GM06990 (cell line): Measurements from ENCODE around the gene DNAJC24.

Experiments used
- DNase-seq: peaks from one replicate; pipeline ENCODE4 v3.0.0-alpha.2; 2011; ENCODE audit not compliant: insufficient read length; ENCODE audit errors: extremely low read depth
- H3K27me3 ChIP-seq: replicated peaks from 2 replicates; pipeline ENCODE4 v1.6.0; 2011; ENCODE audit warnings: low read length; ENCODE audit not compliant: control insufficient read depth, insufficient read depth
- H3K36me3 ChIP-seq: 2 replicates; pipeline ENCODE4 v1.5.1; 2011; ENCODE audit warnings: low read length; ENCODE audit not compliant: control insufficient read depth, insufficient read depth
- H3K4me3 ChIP-seq: replicated peaks from 2 replicates; pipeline ENCODE4 v1.5.1; 2011; ENCODE audit warnings: low read depth, mild to moderate bottlenecking, control low read depth, low read length
- TF ChIP-seq, protein P1 (sequence below): IDR thresholded peaks from 2 replicates; pipeline ENCODE4 v1.5.1; 2011; ENCODE audit warnings: low read length, control low read depth, mild to moderate bottlenecking, inconsistent platforms; ENCODE audit not compliant: insufficient read depth, poor library complexity, severe bottlenecking

The DNAJC24 gene

GRCh38 chr11:31474083-31474482 lies 104.4 kb downstream of the DNAJC24 start:
- H3K4me3 ChIP-seq = no peak overlapping the region
- no peaks in the 10 kb centered on the region for H3K27me3 ChIP-seq
- H3K36me3 ChIP-seq = no peaks in the 10 kb centered on the region; the same call in 1 of the 2 replicates
- no peak for DNase-seq
- TF ChIP-seq, protein P1, sequence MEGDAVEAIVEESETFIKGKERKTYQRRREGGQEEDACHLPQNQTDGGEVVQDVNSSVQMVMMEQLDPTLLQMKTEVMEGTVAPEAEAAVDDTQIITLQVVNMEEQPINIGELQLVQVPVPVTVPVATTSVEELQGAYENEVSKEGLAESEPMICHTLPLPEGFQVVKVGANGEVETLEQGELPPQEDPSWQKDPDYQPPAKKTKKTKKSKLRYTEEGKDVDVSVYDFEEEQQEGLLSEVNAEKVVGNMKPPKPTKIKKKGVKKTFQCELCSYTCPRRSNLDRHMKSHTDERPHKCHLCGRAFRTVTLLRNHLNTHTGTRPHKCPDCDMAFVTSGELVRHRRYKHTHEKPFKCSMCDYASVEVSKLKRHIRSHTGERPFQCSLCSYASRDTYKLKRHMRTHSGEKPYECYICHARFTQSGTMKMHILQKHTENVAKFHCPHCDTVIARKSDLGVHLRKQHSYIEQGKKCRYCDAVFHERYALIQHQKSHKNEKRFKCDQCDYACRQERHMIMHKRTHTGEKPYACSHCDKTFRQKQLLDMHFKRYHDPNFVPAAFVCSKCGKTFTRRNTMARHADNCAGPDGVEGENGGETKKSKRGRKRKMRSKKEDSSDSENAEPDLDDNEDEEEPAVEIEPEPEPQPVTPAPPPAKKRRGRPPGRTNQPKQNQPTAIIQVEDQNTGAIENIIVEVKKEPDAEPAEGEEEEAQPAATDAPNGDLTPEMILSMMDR = no peak

GRCh38 chr11:31477528-31478222 lies 108.0 kb downstream of the DNAJC24 start:
- Histone ChIP-seq H3K36me3 (no peaks in the 10 kb centered on the region), H3K4me3 (no peak overlapping the region), H3K27me3 (no peaks in the 10 kb centered on the region)
- no peak for DNase-seq
- TF ChIP-seq, protein P1 = no peak

- DNase-seq = no peak
These were observed 108.5 kb downstream of the DNAJC24 start for GRCh38 chr11:31478223-31478590.

GRCh38 chr11:31479066-31479465 lies 109.4 kb downstream of the DNAJC24 start:
- DNase-seq = no peak
- TF ChIP-seq, protein P1 = no peak
- Histone ChIP-seq H3K27me3 (no peaks in the 10 kb centered on the region), H3K4me3 (no peak overlapping the region), H3K36me3 (no peaks in the 10 kb centered on the region)

More at GRCh38 chr11:31478223-31478590, 108.5 kb downstream of the DNAJC24 start:
- no peaks in the 10 kb centered on the region for H3K36me3 ChIP-seq
- no peak overlapping the region for H3K4me3 ChIP-seq
- no peaks in the 10 kb centered on the region for H3K27me3 ChIP-seq
- TF ChIP-seq, protein P1 = no peak

- H3K4me3 ChIP-seq = no peak overlapping the region
- no peak for DNase-seq
- TF ChIP-seq, protein P1 = no peak
These were observed 111.3 kb downstream of the DNAJC24 start for GRCh38 chr11:31480930-31481329.

More at GRCh38 chr11:31480930-31481329, 111.3 kb downstream of the DNAJC24 start:
- Histone ChIP-seq H3K36me3 (no peaks in the 10 kb centered on the region), H3K27me3 (no peaks in the 10 kb centered on the region)
